H1 (cell line): ENCODE data around the gene VPS41. TPM values are rescaled to one million over a fixed set of nuclear protein-coding genes. Genes with fewer than 3 reads are reported as not detected.

ENCODE experiments used
- CTCF ChIA-PET: fragments of 300-600 bp; sonication (Branson Sonifier 250); formaldehyde crosslinking; loops from one replicate; lab custom pipeline; 2021; ENCODE audit not compliant: partially characterized antibody; lab: Charles Lee
- POLR2A ChIA-PET: fragments of 300-600 bp; sonication (Branson Sonifier 250); formaldehyde crosslinking; loops from one replicate; lab custom pipeline; 2021; ENCODE audit warnings: inconsistent platforms; ENCODE audit not compliant: partially characterized antibody; lab: Charles Lee
- DNase-seq, 2 experiments: peaks; one replicate each; pipeline versions ENCODE4 v3.0.0 to v3.0.0-alpha.2; 2010 to 2022; ENCODE audit warnings: low spot score in 2 of 2, low read depth in 1 of 2, mixed read lengths in 1 of 2
- FAIRE-seq: peaks from 2 replicates; lab custom pipeline; 2011; peaks lifted over from hg19 to GRCh38; lab: Jason Lieb, UNC
- H2AFZ ChIP-seq: 2 replicates; pipeline ENCODE4 v1.8.1; 2012; ENCODE audit warnings: low read length, inconsistent platforms
- H2AK5ac ChIP-seq: 2 replicates; pipeline ENCODE4 v1.6.1; 2013; ENCODE audit warnings: low read depth, low read length
- H2BK120ac ChIP-seq: replicated peaks from 2 replicates; pipeline ENCODE3; 2013; ENCODE audit warnings: low read depth, low read length, inconsistent platforms
- H2BK12ac ChIP-seq: 2 replicates; pipeline ENCODE4 v1.6.1; 2013; ENCODE audit warnings: low read depth, low read length
- H2BK15ac ChIP-seq: 2 replicates; pipeline ENCODE4 v1.6.1; 2013; ENCODE audit warnings: low read length
- H2BK20ac ChIP-seq: 2 replicates; pipeline ENCODE4 v1.6.1; 2013; ENCODE audit warnings: low read length
- H2BK5ac ChIP-seq: 2 replicates; pipeline ENCODE4 v1.6.1; 2013; ENCODE audit warnings: low read depth, low read length
- H3K14ac ChIP-seq: 2 replicates; pipeline ENCODE4 v1.6.1; 2013; ENCODE audit warnings: inconsistent platforms; ENCODE audit not compliant: insufficient read length
- H3K18ac ChIP-seq: 2 replicates; pipeline ENCODE4 v1.6.1; 2013; ENCODE audit warnings: low read length; ENCODE audit errors: extremely low read depth
- H3K23ac ChIP-seq: 2 replicates; pipeline ENCODE4 v1.6.1; 2013; ENCODE audit warnings: inconsistent platforms; ENCODE audit not compliant: insufficient read length
- H3K23me2 ChIP-seq: 2 replicates; pipeline ENCODE4 v1.6.1; 2013; ENCODE audit warnings: low read depth, low read length
- H3K27ac ChIP-seq: 2 replicates; pipeline ENCODE4 v1.6.1; 2011; ENCODE audit warnings: low read depth, low read length, inconsistent platforms
- H3K27me3 ChIP-seq, 4 experiments: replicated peaks in 1 of 4; 1 replicate in 1 of 4; 2 replicates in 3 of 4; pipeline versions ENCODE4 v1.6.1 to v1.8.1; 2011 to 2013; ENCODE audit warnings: low read length in 3 of 4, mild to moderate bottlenecking in 3 of 4, inconsistent platforms in 2 of 4, mixed read lengths in 2 of 4, moderate library complexity in 1 of 4; ENCODE audit not compliant: control insufficient read depth in 3 of 4, insufficient read depth in 3 of 4; ENCODE audit errors: extremely low read depth in 1 of 4
- H3K36me3 ChIP-seq, 4 experiments: 2 replicates each; pipeline versions ENCODE4 v1.6.1 to v1.8.1; 2011 to 2013; ENCODE audit warnings: mild to moderate bottlenecking in 4 of 4, low read length in 3 of 4, moderate library complexity in 2 of 4, control low read depth in 1 of 4, inconsistent platforms in 1 of 4; ENCODE audit not compliant: insufficient read depth in 4 of 4, control insufficient read depth in 2 of 4
- H3K4ac ChIP-seq: replicated peaks from 2 replicates; pipeline ENCODE3; 2013; ENCODE audit warnings: low read length, low read depth, mixed read lengths, inconsistent platforms; ENCODE audit not compliant: insufficient read length
- H3K4me1 ChIP-seq, 4 experiments: replicated peaks in 1 of 4; 1 replicate in 1 of 4; 2 replicates in 3 of 4; pipeline versions ENCODE4 v1.6.1 to v1.8.1; 2011 to 2013; ENCODE audit warnings: low read length in 3 of 4, inconsistent platforms in 2 of 4, mixed read lengths in 1 of 4; ENCODE audit not compliant: insufficient read depth in 4 of 4, control insufficient read depth in 3 of 4
- H3K4me2 ChIP-seq, 2 experiments: 2 replicates each; pipeline versions ENCODE4 v1.6.1 to v1.8.1; 2011 to 2013; ENCODE audit warnings: low read depth in 2 of 2, low read length in 2 of 2, control low read depth in 1 of 2, inconsistent platforms in 1 of 2, mild to moderate bottlenecking in 1 of 2; ENCODE audit not compliant: insufficient read depth in 1 of 2
- H3K4me3 ChIP-seq, 4 experiments: fragments of 200-600, 300-600 bp in 1 of 4; sonication (generic), shearing (Covaris generic), sonication (Bioruptor Twin) in 1 of 4; 2 replicates each; pipeline versions ENCODE4 v1.5.1 to v1.8.1; 2011 to 2016; ENCODE audit warnings: low read length in 4 of 4, low read depth in 3 of 4, control low read depth in 2 of 4, inconsistent platforms in 2 of 4, mild to moderate bottlenecking in 2 of 4, mixed read lengths in 1 of 4, moderate library complexity in 1 of 4; ENCODE audit not compliant: insufficient read depth in 2 of 4; ENCODE audit errors: extremely low read depth in 1 of 4
- H3K56ac ChIP-seq: replicated peaks from 2 replicates; pipeline ENCODE3; 2013; ENCODE audit warnings: low read depth, mild to moderate bottlenecking, mixed read lengths, low read length, inconsistent platforms; ENCODE audit not compliant: insufficient read length
- H3K79me1 ChIP-seq: 2 replicates; pipeline ENCODE4 v1.6.1; 2013; ENCODE audit warnings: low read depth, low read length, control low read depth
- H3K79me2 ChIP-seq, 2 experiments: 2 replicates each; pipeline versions ENCODE4 v1.6.1 to v1.8.1; 2012 to 2013; ENCODE audit warnings: low read length in 2 of 2, mild to moderate bottlenecking in 2 of 2, inconsistent platforms in 1 of 2; ENCODE audit not compliant: insufficient read depth in 2 of 2, control insufficient read depth in 1 of 2
- H3K9ac ChIP-seq, 4 experiments: replicated peaks in 1 of 4; 1 replicate in 1 of 4; 2 replicates in 3 of 4; pipeline versions ENCODE4 v1.6.1 to v1.8.1; 2011 to 2013; ENCODE audit warnings: low read depth in 3 of 4, low read length in 3 of 4, control low read depth in 2 of 4, mild to moderate bottlenecking in 2 of 4, moderate library complexity in 2 of 4, inconsistent platforms in 1 of 4; ENCODE audit errors: extremely low read depth in 1 of 4
- H3K9me3 ChIP-seq, 2 experiments: 2 replicates each; pipeline versions ENCODE4 v1.6.1 to v1.8.1; 2012 to 2013; ENCODE audit warnings: mild to moderate bottlenecking in 2 of 2, moderate library complexity in 2 of 2, control low read depth in 1 of 2, inconsistent platforms in 1 of 2, low read depth in 1 of 2, low read length in 1 of 2, mixed read lengths in 1 of 2; ENCODE audit not compliant: insufficient read depth in 2 of 2
- H4K20me1 ChIP-seq, 2 experiments: replicated peaks in 1 of 2; 2 replicates each; pipeline versions ENCODE3 to v1.8.1; 2011 to 2013; ENCODE audit warnings: inconsistent platforms in 2 of 2, low read length in 2 of 2, mild to moderate bottlenecking in 1 of 2; ENCODE audit not compliant: insufficient read depth in 2 of 2, control insufficient read depth in 1 of 2
- H4K5ac ChIP-seq: 2 replicates; pipeline ENCODE4 v1.6.1; 2013; ENCODE audit warnings: low read length, low read depth, mixed read lengths, inconsistent platforms; ENCODE audit not compliant: insufficient read length
- H4K8ac ChIP-seq: 2 replicates; pipeline ENCODE4 v1.8.0; 2013; ENCODE audit warnings: mild to moderate bottlenecking, moderate library complexity, low read length, inconsistent platforms; ENCODE audit not compliant: insufficient read depth; ENCODE audit errors: extremely low read depth
- H4K91ac ChIP-seq: replicated peaks from 2 replicates; pipeline ENCODE3; 2013; ENCODE audit warnings: low read length, mixed read lengths, inconsistent platforms; ENCODE audit not compliant: insufficient read length
- BACH1 ChIP-seq: IDR thresholded peaks from 2 replicates; pipeline ENCODE4 v1.6.1; 2012; ENCODE audit warnings: low read length, improper control_type of control experiment
- CBX8 ChIP-seq: fragments of 300-800, 300-1000 bp; sonication (generic); IDR thresholded peaks from 2 replicates; pipeline ENCODE4 v1.7.1; 2016; ENCODE audit warnings: low read depth, low read length, borderline replicate concordance
- CHD1 ChIP-seq: IDR thresholded peaks from 2 replicates; pipeline ENCODE4 v1.6.1; 2012; ENCODE audit warnings: low read depth, low read length, improper control_type of control experiment
- CHD2 ChIP-seq: IDR thresholded peaks from 2 replicates; pipeline ENCODE4 v1.6.1; 2012; ENCODE audit warnings: low read length, improper control_type of control experiment
- EP300 ChIP-seq, 2 experiments: IDR thresholded peaks; 1 replicate in 1 of 2; 2 replicates in 1 of 2; pipeline ENCODE4 v1.6.1; 2011 to 2012; ENCODE audit warnings: low read depth in 2 of 2, low read length in 2 of 2, mild to moderate bottlenecking in 2 of 2, borderline replicate concordance in 1 of 2, inconsistent platforms in 1 of 2, moderate library complexity in 1 of 2
- HDAC2 ChIP-seq, 2 experiments: fragments of 300-600 bp in 1 of 2; sonication (generic) in 1 of 2; IDR thresholded peaks; 2 replicates each; pipeline ENCODE4 v1.6.1; 2011 to 2012; ENCODE audit warnings: low read depth in 2 of 2, low read length in 2 of 2, mild to moderate bottlenecking in 2 of 2, moderate library complexity in 2 of 2, borderline replicate concordance in 1 of 2, inconsistent platforms in 1 of 2
- HDAC6 ChIP-seq: IDR thresholded peaks from one replicate; pipeline ENCODE4 v1.7.1; 2012; ENCODE audit warnings: low read depth, mild to moderate bottlenecking, inconsistent platforms, low read length, moderate library complexity
- JUN ChIP-seq: IDR thresholded peaks from 2 replicates; pipeline ENCODE4 v1.6.1; 2011; ENCODE audit warnings: low read depth, mild to moderate bottlenecking, improper control_type of control experiment, low read length
- KDM5A ChIP-seq: fragments of 200-600 bp; IDR thresholded peaks from 2 replicates; pipeline ENCODE4 v1.7.1; 2012; ENCODE audit warnings: mild to moderate bottlenecking, low read length, inconsistent platforms, mixed read lengths
- POLR2AphosphoS5 ChIP-seq: IDR thresholded peaks from 2 replicates; pipeline ENCODE4 v1.6.1; 2011; ENCODE audit warnings: low read depth, low read length
- RFX5 ChIP-seq: IDR thresholded peaks from 2 replicates; pipeline ENCODE4 v1.6.1; 2011; ENCODE audit warnings: low read depth, low read length, improper control_type of control experiment, borderline replicate concordance
- RNF2 ChIP-seq: fragments of 200-900, 300-1000 bp; sonication (generic); IDR thresholded peaks from 2 replicates; pipeline ENCODE4 v1.7.1; 2016; ENCODE audit warnings: borderline replicate concordance, low read depth, mild to moderate bottlenecking, antibody characterized with exemption, low read length; ENCODE audit not compliant: poor library complexity, severe bottlenecking; ENCODE audit errors: missing control alignments
- SIRT6 ChIP-seq: IDR thresholded peaks from one replicate; pipeline ENCODE4 v1.7.1; 2012; ENCODE audit warnings: low read length, inconsistent platforms
- YY1 ChIP-seq: IDR thresholded peaks from 2 replicates; pipeline ENCODE4 v1.6.1; 2011; ENCODE audit warnings: low read depth, mild to moderate bottlenecking, low read length
- WGBS, 2 experiments: shearing (Covaris generic) in 1 of 2; methylation state at CpG; one replicate each; pipeline versions ENCODE4 v1.1.6 to v1.1.7; 2013 to 2015; ENCODE audit warnings: low lambda C conversion rate in 2 of 2, mixed read lengths in 2 of 2, inconsistent platforms in 1 of 2, low coverage in 1 of 2, missing lambda C conversion rate in 1 of 2; ENCODE audit not compliant: insufficient replicate concordance in 2 of 2, insufficient coverage in 1 of 2, insufficient read length in 1 of 2; ENCODE audit errors: extremely low coverage in 1 of 2, missing lambda C conversion rate in 1 of 2; 5-methylcytosine and 5-hydroxymethylcytosine counted together
- polyA plus RNA-seq, 7 experiments: library from polyadenylated mRNA; depleted of rRNA in 3 of 7; stranded (reverse) in 5 of 7; unstranded in 2 of 7; fragments of >200 nt in 5 of 7; fragments of 200-250 nt in 2 of 7; gene quantifications; 1 replicate in 5 of 7; 2 replicates in 1 of 7; 4 replicates in 1 of 7; pipeline versions ENCODE4 v1.2.1 to v1.2.3, GENCODE V29; 2011 to 2013; ENCODE audit warnings: missing spikeins in 2 of 7, mixed read lengths in 2 of 7
- total RNA-seq: library from RNA; stranded (reverse); fragmentation: NEBNext Ultra II Directional; extraction: Animal tissue kit (Norgen Biotek cat#: 25700); gene quantifications from 2 replicates; pipeline ENCODE4 v1.2.1, GENCODE V29; 2021

The VPS41 gene
- total and polyA plus RNA-seq, 2 of the 8 experiments (the other 6 are each of a cell fraction or from before 2014, with no cell fraction given): 10.7 to 63.3 TPM

GRCh38 chr7:38757931-38758330 is 151.1 kb downstream of the VPS41 start:
- H2AK5ac ChIP-seq: no peak overlapping the region
- H3K27me3 ChIP-seq: peaks cover 0 to 2% (median 0%) of the 10 kb centered on the region in 4 experiments; a peak in 1 of 7 replicates
- no peak overlapping the region for H2BK5ac ChIP-seq
- FAIRE-seq: no peak
- no peak overlapping the region for H4K8ac ChIP-seq
- CTCF ChIA-PET: interaction anchor here (1.4 kb wide), 1 partner anchor 8 kb away, joined by 3 read pairs; no protein-coding TSS in a partner anchor
- H3K9ac ChIP-seq: no peak overlapping the region
- no peak overlapping the region for H3K23ac ChIP-seq
- no peak overlapping the region for H2BK12ac ChIP-seq
- no peaks in the 10 kb centered on the region for H3K23me2 ChIP-seq
- no peak overlapping the region for H4K91ac ChIP-seq
- H3K4me2 ChIP-seq: no peak overlapping the region
- no peaks in the 10 kb centered on the region for H3K9me3 ChIP-seq
- no peak overlapping the region for H3K56ac ChIP-seq
- no peak overlapping the region for H3K18ac ChIP-seq
- no peak overlapping the region for H3K4ac ChIP-seq
- POLR2A ChIA-PET: no interaction called here
- no peak overlapping the region for H3K27ac ChIP-seq
- H2AFZ ChIP-seq: no peak overlapping the region
- 98% methylated on average over 3 of the region's 3 CpGs; no CpG with 5 or more reads in 1 of the 2 experiments for WGBS, 2 experiments
- H3K36me3 ChIP-seq: peaks cover 0 to 15% (median 1%) of the 10 kb centered on the region in 4 experiments; a peak in 2 of 8 replicates
- no peaks in the 10 kb centered on the region for H4K20me1 ChIP-seq
- H4K5ac ChIP-seq: no peak overlapping the region
- H2BK120ac ChIP-seq: no peak overlapping the region
- H3K79me1 ChIP-seq: no peaks in the 10 kb centered on the region
- H3K4me1 ChIP-seq: peaks cover 0 to 5% (median 0%) of the 10 kb centered on the region in 4 experiments; a peak in 2 of 7 replicates
- DNase-seq: no peak
- no peak overlapping the region for H3K14ac ChIP-seq
- H3K4me3 ChIP-seq: no peak overlapping the region
- no peak overlapping the region for H2BK20ac ChIP-seq
- H2BK15ac ChIP-seq: no peak overlapping the region
- no peaks in the 10 kb centered on the region for H3K79me2 ChIP-seq
- TF ChIP-seq JUN (no peak), YY1 (no peak), CHD2 (no peak), CHD1 (no peak), RFX5 (no peak), POLR2AphosphoS5 (no peak), EP300 (IDR thresholded peaks at IDR 0.05; ENCODE audit: borderline replicate concordance in 1 of 2, low read depth in 2 of 2, low read length in 2 of 2) (no peak), HDAC6 (no peak), SIRT6 (no peak), KDM5A (no peak), HDAC2 (IDR thresholded peaks at IDR 0.05; ENCODE audit: borderline replicate concordance in 1 of 2, low read depth in 2 of 2, low read length in 2 of 2) (no peak), BACH1 (no peak), CBX8 (no peak), RNF2 (no peak)
